COLO668 (cell line): ENCODE results near the gene AFF3.
"Not testable (repeated sequence)": the region's sequence is repeated elsewhere in the genome, so short reads cannot be mapped to it uniquely, and the experiment has no call there.

Source experiments
- DNase-seq: peaks from one replicate; lab custom pipeline; 2025; ENCODE audit not compliant: unreplicated experiment; lab: John Stamatoyannopoulos, UW

AFF3 gene

DNA sequence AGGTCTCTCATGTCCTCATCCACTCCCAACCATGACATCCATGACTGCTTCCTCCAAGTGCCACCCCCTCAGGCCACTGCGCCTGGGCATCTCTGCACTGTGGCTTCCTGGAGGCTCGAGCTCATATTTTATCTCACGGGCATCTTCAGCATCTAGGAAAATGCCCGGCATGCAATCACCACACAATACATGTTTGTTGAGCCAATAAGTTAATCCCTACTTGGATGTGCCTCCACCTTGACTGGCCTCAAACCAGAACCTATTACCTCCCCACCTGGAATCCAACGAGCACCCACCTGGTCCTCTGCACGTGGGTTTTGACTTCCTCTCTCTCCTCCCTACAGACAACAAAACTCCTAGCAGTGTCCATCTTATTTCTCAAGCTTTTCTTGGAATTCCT is 453.7 kb downstream of the AFF3 start:
- no peak for DNase-seq

DNA sequence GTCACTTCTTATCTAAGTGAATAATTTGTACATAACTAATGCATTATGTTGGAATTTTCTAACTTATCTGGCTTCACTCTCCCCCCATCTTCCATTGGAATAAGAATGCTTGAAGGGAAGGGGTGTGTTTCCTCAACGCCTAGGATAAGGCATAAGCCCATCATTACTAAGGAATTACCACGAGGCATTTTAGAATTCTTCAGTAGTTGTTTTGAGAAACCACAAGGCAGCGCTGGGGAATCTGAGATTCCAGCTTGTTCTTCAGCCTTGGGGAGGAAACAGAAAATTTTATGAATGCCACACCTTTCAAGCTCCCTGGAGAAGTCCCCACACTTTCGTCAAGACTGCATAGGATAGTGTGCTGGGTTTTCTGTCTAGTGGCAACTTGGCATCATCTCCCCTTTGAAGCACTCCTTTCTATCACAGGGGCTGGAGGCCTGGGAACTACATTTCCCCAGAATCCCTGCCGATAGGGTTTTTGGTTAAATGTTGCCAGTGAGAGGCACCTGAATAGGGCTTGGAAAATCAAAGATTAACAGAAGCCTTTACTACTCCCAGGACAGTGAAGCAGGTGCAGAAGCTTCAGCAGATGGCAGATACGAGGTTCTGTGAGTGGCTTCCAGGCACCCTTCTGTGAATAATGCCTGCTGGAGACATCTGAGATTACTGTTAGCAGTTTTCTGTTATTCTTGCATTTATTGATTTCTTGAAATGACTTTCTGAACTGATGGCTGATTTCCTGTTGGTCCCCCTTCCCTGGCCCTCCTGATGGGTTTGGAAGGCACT is 459.9 kb downstream of the AFF3 start:
- no peak for DNase-seq

DNA sequence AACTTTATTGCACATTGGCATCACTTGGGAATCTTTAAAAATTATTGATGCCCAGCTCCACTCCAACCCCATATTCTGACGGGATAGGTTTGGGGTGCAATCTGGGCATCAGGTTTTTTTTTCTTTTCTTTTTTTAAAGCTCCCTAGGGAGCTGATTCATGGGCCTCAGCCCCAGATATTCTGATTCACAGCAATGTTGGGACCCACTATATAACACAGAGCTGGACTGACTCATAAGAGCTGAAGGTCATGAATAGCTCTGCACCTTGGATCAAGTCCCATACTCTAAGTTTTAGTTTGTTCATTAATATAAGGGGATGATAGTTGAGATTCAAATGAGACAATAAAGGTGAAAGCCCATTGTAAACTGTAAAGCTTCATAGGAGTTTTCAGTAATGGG is 461.4 kb downstream of the AFF3 start:
- DNase-seq, result no peak

DNA sequence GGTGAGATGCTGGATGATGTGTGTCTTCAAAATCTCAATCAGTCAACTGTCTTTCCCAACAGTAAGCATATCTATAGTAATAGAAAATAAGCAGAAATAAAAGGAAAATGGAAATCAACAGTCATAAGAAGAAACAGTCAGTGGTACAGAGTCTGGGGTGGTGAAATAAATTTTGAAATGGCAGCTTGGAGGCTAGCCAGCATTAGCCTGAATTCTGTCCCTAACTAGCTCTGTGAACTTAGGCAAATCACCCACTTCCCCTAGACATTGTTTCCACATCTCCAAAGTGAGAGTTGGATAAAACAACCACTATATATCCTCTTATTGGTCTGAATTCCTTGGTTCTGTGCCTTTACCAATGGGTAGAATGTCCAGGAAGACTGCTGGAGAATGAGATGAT is 462.9 kb downstream of the AFF3 start:
- DNase-seq, result no peak

DNA sequence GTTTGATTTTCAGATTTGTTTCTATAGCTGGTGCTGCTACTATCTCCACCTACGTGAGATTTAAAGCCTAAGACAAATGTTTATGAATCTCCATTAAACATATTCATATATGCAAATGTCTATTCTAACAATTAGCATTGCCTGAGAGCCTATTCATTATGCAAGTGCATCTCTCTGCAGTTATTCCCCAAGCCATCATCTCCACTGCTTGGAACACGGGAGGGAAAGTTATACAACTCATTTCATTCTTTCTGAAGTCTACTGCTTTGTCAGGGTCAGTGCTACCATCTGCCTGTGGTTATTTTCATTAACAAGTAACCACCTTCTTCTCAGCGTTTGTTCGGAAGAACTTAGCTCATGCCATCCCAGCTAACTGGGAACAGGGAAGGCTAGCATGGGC is 463.8 kb downstream of the AFF3 start:
- DNase-seq, result no peak

DNA sequence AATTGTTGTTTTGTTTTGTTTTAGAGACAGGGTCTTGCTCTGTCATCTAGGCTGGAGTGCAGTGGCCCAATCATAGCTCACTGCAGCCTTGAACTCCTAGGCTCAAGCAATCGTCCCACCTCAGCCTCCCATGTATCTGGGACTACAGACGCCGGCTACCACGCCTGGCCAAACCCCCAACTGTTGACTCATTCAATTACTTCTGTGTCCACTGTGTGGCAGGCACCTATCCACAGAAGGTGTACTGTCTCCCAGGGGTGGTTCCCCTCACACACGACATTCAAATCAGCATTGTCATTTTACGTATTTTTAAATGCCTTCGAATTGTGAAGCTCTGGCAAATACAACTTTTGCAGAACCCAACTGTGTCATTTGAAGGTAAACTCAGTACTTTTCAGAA is 464.6 kb downstream of the AFF3 start:
- no peak for DNase-seq

DNA sequence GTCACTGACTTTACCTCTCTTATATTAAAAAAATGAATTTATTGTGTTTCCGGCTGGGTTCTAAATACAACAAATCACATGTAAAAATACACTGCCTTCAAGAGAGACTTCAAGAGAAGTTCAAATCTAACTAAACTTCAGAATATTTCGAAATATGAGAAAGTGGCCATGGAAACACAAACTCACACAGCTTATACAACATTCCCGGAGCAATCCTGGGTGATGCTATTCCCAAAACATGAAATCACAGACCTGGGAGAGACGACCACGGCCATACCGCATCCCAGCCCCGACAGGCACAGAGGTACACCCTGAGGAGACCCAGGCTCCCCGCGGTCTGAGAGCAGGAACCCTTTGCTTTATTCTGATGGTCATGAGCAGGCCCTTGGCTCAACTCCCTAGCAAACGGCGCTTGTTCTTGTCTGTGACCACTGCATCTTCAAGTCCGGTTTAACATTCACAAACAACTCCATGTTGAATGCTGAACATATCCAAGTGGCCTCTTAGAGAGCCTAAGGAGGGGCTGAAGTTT is 467.2 kb downstream of the AFF3 start:
- no peak for DNase-seq

DNA sequence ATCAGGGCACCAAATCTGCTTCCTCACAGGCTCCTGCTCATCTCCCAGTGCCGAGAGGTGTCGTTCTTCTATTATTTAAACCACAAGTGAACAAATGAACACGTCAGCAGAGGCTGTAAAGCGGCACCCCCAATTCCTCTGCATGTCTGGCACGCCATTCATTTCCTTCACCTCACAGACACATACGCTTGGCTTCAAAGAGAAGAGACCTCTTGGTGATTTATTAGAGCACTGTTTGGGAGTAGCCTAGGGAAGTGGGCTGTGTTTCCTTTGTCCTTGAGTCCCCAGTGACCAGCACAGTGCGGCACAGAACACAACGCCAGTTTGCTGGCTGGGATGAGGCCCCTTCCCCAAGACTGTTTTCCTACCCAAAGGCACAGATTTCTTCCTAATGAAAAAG is 468.3 kb downstream of the AFF3 start:
- no peak for DNase-seq

DNA sequence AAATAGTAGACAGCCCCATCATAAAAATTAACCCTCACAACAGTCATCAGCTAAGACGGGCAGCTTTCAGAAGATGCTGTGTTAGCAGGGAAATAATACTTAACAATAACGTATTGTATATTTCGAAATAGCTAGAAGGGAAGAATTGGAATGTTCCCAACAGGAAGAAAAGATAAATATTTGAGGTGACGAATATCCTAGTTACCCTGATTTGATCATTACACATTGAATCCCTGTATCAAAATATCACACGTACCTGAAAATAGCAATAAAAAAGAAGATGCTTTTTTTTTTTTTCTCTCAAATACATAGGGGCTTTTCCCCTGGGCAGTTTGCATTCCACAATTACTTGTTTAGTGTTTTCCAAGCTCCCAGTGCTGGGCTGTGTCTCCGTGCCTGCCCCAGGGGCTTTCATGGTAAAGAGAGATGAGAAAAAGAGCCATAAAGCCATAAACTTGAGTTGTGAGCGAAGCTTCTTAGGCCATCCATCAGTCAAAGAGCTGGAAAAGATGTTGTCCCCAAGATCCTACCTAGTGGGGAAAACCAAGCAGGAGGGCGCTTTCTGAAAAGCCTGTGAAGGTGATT is 469.5 kb downstream of the AFF3 start:
- no peak for DNase-seq

DNA sequence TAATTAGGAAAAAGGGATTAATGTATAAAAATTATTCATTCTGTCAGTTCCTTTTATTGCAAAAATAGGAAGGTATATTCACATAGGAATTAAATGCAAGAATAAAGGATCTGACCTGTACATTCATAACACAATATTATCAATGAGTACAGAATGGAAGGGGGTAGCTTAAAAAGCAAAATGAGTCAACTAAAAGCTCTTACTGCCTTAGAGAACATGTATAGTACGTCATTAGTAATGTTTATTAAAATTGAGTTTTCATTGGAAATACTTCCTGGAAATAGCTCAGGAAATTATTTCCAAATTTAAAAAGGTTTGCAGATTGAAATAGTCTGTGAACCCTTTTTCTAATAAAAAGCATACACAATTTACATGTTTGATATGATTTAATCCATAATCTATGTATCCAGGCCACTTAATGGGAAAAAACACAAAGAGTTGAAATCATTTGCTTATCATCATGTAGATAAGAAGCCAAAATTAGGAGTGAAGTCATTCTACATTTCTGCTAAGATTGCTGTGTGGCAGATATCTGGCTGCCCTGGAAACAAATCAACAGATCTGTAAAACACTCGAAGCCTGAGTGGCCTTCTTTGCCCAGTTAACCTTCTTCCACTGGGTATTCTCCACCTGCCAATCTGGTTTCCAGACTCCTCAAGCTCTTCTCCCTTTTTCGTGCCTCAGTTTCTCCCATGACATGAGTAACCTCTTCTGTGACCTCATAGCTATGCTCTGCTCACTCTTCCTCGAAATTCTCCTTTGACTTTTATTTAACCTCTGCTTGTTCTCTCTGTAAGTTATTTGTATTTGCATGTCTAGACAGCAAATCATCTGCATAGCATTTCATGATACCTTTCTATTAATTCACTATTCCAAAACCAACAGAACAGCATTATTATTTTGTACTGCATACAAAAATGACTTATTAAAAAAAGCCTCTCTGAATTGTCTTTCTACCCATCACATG is 471.3 kb downstream of the AFF3 start:
- no peak for DNase-seq

DNA sequence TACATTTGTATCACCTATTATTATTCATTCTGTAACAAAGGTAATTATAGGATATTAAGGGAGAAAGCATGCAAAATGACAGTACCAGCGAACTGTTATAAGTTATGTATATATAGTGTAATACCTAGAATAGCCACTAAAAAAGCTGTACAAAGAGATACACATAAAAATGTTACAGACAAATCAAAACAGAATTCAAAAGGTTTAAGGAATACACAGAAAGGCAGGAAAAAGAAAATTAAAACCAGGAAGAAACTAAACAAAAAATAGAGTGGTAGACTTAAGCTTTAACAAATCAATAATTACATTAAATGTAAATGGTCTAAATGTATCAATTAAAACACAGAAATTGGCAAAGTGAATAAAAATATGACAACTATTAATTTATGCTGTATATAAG is 476.1 kb downstream of the AFF3 start:
- DNase-seq, result no peak

DNA sequence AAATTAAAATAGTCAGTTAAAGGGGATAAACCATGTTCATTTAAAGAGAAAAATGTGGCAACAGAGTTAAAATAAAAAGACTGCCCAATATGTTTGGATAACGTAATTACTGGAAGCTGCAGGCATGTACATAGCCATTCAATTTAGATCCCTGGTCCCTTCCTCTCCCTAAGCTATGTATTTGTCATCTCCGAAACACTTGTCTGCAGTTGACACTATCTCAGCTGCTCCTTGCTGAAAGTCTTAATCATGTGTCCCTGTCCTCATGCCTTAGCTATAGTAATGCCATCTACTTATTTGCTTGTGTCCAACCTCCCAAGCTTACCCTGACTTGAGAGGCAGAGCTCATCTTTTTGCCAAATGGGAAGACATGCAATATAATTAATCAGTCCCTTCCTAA is 478.7 kb downstream of the AFF3 start:
- DNase-seq, result no peak

DNA sequence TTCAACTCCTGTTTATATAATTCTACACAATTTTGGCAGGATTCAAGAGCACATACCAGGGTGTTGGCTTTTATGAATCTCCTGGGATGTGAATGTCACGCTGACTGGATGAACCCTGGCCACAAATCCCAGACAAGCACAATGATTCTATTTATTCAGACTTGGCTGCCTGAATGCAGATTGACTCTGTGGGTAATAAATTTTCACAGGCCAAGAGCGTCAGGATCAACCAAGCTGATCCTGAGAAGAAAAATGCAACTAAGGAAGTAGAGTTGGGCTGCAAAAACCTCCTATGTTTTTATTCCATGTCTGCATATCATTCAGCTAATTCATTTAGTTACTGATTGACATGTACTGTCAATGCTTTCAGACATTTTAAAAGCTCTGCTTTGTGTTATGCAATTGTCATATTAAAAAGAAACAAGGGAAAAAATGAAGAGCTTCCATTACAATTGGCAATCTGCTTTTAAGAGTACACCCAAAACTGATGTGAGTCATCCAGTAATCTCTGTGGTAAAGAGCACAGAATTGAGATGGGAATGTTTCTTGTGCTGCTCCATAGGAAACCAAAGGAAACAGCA is 479.5 kb downstream of the AFF3 start:
- no peak for DNase-seq

DNA sequence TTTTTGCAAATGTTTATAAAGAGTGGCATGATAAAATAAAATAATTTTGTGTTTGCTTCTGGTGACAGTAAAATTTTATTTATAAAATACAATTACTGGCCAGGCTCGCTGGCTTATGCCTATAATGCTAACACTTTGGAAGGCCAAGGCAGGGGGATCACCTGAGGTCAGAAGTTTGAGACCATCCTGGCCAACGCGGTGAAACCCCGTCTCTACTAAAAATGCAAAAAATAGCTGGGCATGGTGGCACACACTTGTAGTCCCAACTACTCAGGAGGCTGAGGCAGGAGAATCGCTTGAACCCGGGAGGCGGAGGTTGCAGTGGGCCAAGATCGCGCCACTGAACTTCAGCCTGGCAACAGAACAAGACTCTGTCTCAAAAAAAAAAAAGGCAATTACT is 480.6 kb downstream of the AFF3 start:
- DNase-seq, result not testable (repeated sequence)

DNA sequence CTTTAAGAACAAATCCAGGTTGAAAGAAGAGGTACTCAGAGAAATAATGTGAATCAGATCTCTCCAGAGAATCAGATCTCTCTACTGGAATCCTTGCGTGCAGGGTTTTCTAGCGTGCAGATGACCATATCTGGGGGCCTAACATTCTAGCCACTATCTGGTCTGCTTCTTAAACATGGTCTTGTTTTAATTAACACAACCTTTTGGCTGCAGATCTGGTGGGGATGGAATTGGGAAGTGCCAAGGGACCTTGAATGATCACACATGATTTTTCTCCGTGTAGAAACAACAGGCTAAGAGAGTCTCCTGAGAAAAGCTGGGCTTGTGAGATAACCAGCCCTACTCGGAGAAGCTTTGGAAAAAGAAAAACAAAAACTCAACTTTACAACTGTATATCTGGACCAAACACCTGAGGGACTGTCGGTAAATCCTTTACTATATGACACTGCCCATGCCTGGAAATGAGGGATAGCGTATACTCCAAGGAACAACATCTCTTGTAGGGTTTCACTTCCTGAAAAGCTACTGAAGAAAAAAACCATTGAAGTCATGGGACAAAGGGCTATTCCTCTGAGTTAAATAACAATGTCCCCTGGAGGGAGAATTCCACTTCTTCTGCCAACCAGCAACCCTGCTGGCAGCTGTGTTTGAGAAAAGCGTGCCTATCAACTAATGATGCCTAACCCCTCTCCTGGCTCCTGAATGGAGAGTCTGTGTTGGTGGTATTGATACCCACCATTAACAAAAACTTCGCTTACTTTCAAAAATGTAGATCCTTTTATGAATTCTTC is 481.6 kb downstream of the AFF3 start:
- DNase-seq, result no peak

DNA sequence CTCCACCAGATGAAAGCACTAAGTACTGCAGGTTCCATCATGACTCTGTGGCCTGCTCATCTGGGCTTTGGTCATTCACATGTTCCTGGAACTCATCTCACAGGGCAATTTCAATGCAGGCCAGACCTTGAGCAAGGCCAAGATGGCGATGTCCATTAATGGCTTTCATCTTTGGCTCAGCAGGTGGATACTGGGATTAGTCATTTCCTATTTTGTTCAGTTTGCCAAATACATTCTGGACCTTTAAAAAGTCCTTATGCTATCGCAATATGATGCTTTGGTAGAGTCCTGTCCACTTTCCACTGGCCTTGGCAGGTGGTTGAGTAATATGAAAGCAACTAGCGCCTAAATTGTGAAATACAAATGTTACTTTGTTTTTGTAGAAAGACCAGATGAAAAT is 482.5 kb downstream of the AFF3 start:
- DNase-seq, result no peak

DNA sequence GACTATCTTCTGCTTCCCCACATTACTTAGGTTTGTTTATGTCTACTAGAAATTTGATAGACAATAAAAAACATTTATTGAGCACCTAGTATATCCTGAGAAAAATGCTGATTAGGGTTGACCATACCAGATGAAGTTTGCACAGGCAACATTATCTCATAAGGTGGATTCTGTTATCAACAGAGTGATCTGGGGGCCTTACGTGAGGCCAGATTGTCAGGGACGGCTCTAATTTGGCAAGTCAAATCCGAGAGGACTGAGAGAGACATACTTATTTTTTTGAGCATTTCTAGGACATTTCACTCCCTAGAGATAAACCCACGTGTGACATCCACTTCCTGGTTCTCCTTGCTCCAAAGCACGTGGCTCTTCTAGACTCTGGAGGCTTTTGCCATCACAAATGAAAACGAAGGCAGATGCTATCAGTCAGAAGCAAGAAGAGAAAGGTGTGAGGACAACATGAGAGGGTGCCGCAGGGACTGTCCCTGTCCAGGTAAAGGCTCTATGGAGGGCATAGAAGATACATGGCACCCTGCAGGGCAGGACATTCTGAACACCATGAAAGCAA is 484.6 kb downstream of the AFF3 start:
- DNase-seq, result no peak

DNA sequence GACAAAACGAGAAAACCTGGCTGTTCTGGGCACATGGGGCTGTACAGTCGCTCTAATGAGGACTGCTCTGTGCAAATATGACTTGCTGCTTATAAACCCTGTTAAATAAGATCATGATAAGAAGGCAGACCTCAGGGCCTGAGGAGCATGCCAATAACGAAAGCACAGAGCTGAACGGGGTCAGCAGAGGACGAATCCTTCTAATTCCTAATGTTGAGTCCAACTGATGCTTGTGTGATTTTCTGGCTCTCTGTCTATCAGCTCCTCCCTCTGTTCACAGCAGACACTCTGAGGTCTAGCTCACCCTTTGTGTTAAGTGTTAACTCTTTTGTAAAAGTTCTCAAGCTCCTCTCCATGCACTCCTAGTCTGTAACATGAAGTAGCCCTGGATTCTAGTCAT is 485.4 kb downstream of the AFF3 start:
- DNase-seq, result no peak

DNA sequence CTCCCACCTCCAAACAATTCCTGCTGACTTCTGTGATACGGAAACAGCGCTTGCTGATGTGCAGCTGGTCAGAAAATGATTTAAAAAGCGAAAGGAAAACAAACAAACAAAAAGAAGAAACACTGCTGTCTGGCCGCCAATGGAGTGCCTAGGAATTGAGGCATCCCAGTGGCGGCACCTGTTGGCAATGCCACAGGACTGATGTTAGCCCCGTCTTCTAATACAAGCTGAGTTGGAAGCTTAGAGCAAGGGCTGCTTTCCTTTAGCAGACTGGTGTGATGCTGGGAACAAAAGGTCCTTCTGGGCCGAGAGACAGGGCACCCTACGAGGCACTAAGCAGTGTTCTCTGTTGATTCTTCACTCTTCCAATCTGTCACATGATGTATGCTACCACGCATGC is 489.0 kb downstream of the AFF3 start:
- no peak for DNase-seq

DNA sequence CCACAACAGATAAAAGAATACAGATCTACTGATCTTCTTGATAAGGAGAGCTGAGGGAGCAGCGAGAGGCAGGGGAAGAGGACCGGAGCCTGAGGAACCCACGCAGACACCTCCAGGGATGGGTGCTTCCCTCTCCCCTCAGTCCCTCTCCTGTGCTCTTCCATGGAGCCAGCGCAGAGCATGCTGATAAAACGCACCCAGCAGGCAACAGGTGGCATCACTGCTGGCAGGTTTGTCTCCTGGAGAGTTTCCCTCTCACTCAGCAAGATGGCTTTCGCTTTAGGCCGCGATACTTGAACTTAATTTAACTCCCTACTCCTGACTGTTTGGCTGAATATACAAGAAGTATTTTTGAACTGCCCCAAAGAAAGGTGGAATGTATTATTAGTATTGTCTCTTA is 489.5 kb downstream of the AFF3 start:
- DNase-seq, result no peak
